K562 (cell line): Measurements from ENCODE around the gene ZNF428. TPM values are rescaled to one million over a fixed set of nuclear protein-coding genes. Genes with fewer than 3 reads are reported as not detected.

Source experiments
- CREB3L1 ChIP-seq: fragments of 450-650 bp; IDR thresholded peaks from 2 replicates; pipeline ENCODE4 v1.6.1; 2014; ENCODE audit warnings: low read depth, mild to moderate bottlenecking, moderate library complexity, borderline replicate concordance
- ETS2 ChIP-seq: IDR thresholded peaks from 2 replicates; pipeline ENCODE4 v1.6.1; 2016; ENCODE audit warnings: borderline replicate concordance, missing genetic modification characterization, mild to moderate bottlenecking, moderate library complexity, missing compliant biosample characterization; ENCODE audit not compliant: poor library complexity, severe bottlenecking
- ETV5 ChIP-seq: sonication (generic); formaldehyde crosslinking; IDR thresholded peaks from 2 replicates; pipeline ENCODE4 v1.4.0; 2020; ENCODE audit warnings: low read depth, mild to moderate bottlenecking, missing genetic modification reagents
- FOXA1 ChIP-seq: fragments of 450-650 bp; IDR thresholded peaks from 2 replicates; pipeline ENCODE4 v1.6.1; 2016; ENCODE audit warnings: mild to moderate bottlenecking, borderline replicate concordance
- GABPA ChIP-seq: fragments of 200-800 bp; sonication (Bioruptor generic); conservative IDR thresholded peaks from 2 replicates; pipeline ENCODE4 v1.6.1; 2016; ENCODE audit warnings: low read depth, missing genetic modification characterization, missing compliant biosample characterization
- KDM4B ChIP-seq, 2 experiments: fragments of 450-650 bp in 1 of 2; sonication (generic) in 1 of 2; IDR thresholded peaks; 2 replicates each; pipeline ENCODE4 v1.6.1; 2016 to 2017; ENCODE audit warnings: borderline replicate concordance in 2 of 2, antibody characterized with exemption in 1 of 2, low read depth in 1 of 2, mild to moderate bottlenecking in 1 of 2
- LARP7 ChIP-seq: fragments of 450-650 bp; IDR thresholded peaks from 2 replicates; pipeline ENCODE4 v1.6.1; 2016
- MECOM ChIP-seq: fragments of 250-450 bp; sonication (Bioruptor Pico); IDR thresholded peaks from 2 replicates; pipeline ENCODE4 v1.8.0; 2022; ENCODE audit warnings: inconsistent platforms
- MNT ChIP-seq, 2 experiments: fragments of 450-650 bp; conservative IDR thresholded peaks; 2 replicates each; pipeline ENCODE4 v1.6.1; 2017; ENCODE audit warnings: mild to moderate bottlenecking in 2 of 2, moderate library complexity in 2 of 2
- RBM22 ChIP-seq: fragments of 200-400 bp; formaldehyde crosslinking; IDR thresholded peaks from 2 replicates; pipeline ENCODE4 v1.6.1; 2018; ENCODE audit warnings: low read length, low read depth; ENCODE audit not compliant: poor library complexity, severe bottlenecking
- SRF ChIP-seq, 2 experiments: fragments of 250-450, 450-650 bp in 1 of 2; sonication (Bioruptor Pico) in 1 of 2; sonication (generic) in 1 of 2; formaldehyde crosslinking; IDR thresholded peaks; 2 replicates each; pipeline versions ENCODE4 v1.5.0 to v1.5.1; 2020 to 2022; ENCODE audit warnings: mild to moderate bottlenecking in 1 of 2, missing genetic modification reagents in 1 of 2
- STAG1 ChIP-seq: sonication (generic); formaldehyde crosslinking; IDR thresholded peaks from 2 replicates; pipeline ENCODE4 v1.5.0; 2020; ENCODE audit warnings: missing genetic modification reagents, borderline replicate concordance
- TAF1 ChIP-seq: IDR thresholded peaks from 2 replicates; pipeline ENCODE4 v1.6.1; 2011; ENCODE audit warnings: mild to moderate bottlenecking, low read length, moderate library complexity; ENCODE audit not compliant: insufficient read depth, control insufficient read depth, severe bottlenecking; ENCODE audit errors: extremely low read depth
- TAF9B ChIP-seq: fragments of 450-650 bp; IDR thresholded peaks from 2 replicates; pipeline ENCODE4 v1.6.1; 2018; ENCODE audit warnings: mild to moderate bottlenecking; ENCODE audit not compliant: partially characterized antibody
- ZBED1 ChIP-seq: IDR thresholded peaks from 2 replicates; pipeline ENCODE4 v1.6.1; 2014
- ZBTB34 ChIP-seq: fragments of 250-450 bp; sonication (Bioruptor Pico); IDR thresholded peaks from 2 replicates; pipeline ENCODE4 v1.8.0; 2021; ENCODE audit warnings: mild to moderate bottlenecking, moderate library complexity
- ZNF57 ChIP-seq: fragments of 450-650 bp; formaldehyde crosslinking; IDR thresholded peaks from 2 replicates; pipeline ENCODE4 v1.4.0; 2020; ENCODE audit warnings: mild to moderate bottlenecking, moderate library complexity
- ZNF830 ChIP-seq: fragments of 250-450 bp; sonication (Bioruptor Pico); IDR thresholded peaks from 2 replicates; pipeline ENCODE4 v1.5.0; 2021; ENCODE audit warnings: mild to moderate bottlenecking
- polyA plus RNA-seq, 8 experiments: library from polyadenylated mRNA; depleted of rRNA in 4 of 8; stranded (reverse) in 5 of 8; unstranded in 3 of 8; fragments of >200 nt; fragmentation: Nextera tagmentation in 2 of 8; fragmentation: Illumina TruSeq in 1 of 8; extraction: Ambion mirVana in 2 of 8; extraction: Trizol in 1 of 8; gene quantifications; 2 replicates each; pipeline versions ENCODE4 v1.2.1 to v1.2.3, GENCODE V29; 2011 to 2014; ENCODE audit warnings: inconsistent platforms in 1 of 8, missing spikeins in 1 of 8
- total RNA-seq, 7 experiments: library from RNA; depleted of rRNA in 6 of 7; stranded (reverse); fragments of >200 nt in 6 of 7; fragmentation: Illumina TruSeq in 2 of 7; extraction: Trizol in 2 of 7; gene quantifications; 2 replicates each; pipeline versions ENCODE4 v1.2.1 to v1.2.3, GENCODE V29; 2011 to 2021; ENCODE audit warnings: low replicate concordance in 1 of 7
- TF ChIP-seq, protein P1 (sequence below): fragments of 450-650 bp; formaldehyde crosslinking; IDR thresholded peaks from 2 replicates; pipeline ENCODE4 v1.4.0; 2020; ENCODE audit warnings: mild to moderate bottlenecking, moderate library complexity
- TF ChIP-seq, protein P2 (sequence below): fragments of 250-450 bp; sonication (Bioruptor Pico); IDR thresholded peaks from 2 replicates; pipeline ENCODE4 v1.5.0; 2020; ENCODE audit warnings: mild to moderate bottlenecking

The ZNF428 gene
- total and polyA plus RNA-seq, 9 of the 15 experiments (the other 6 are each of a cell fraction or from before 2014, with no cell fraction given), result 0.15 to 85.7 (median 15.9) TPM

DNA sequence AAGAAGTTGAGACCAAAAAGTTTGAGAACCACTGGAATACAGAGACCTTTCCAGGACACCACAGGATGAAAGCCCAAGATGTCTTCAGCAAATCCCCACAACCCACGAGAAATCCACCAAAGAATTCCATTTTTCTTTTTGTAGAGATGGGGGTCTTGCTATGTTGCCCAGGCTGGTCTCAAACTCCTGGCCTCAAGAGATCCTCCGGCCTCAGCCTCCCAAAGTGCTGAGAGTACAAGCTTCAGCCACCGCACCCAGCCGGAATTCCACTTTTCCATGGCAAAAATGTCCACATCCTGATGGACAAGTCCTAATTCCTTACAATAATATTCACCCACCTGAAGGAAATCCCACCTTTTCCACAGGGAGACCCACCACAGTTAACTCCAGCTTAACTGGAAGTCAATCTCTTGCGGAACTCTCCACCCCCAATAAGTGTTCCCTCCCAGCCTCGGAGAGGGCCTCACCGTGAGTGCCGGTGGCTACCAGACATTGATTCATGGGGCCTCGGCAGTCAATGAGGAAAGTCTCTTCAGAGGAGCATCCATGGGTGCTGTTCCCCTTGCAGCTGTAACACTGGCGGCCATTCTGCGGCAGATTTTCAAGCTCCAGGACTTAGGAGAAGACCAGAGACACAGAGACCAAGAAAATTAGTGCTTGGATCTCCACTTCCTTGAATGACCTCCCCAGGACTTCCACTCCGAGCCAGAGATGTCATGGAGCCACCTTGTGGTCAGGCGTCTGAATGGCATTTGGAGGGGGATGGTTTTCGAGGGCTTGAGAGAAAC, 32.5 kb upstream of the ZNF428 start (continued):
- TF ChIP-seq ETS2 (no peak), ZBED1 (no peak), STAG1 (peak; percentile 36; the same call in 1 of the 2 replicates), LARP7 (no peak), MNT (conservative IDR thresholded peaks at IDR 0.05) (no peak), SRF (CRISPR knock-in tag; IDR thresholded peaks at IDR 0.05) (no peak), ZBTB34 (CRISPR knock-in tag) (no peak), TAF1 (no peak), FOXA1 (no peak), KDM4B (IDR thresholded peaks at IDR 0.05; ENCODE audit: borderline replicate concordance in 2 of 2, low read depth in 1 of 2) (no peak), ZNF57 (CRISPR knock-in tag) (no peak), CREB3L1 (no peak), TAF9B (no peak), ETV5 (CRISPR knock-in tag) (no peak), ZNF830 (CRISPR knock-in tag) (no peak), RBM22 (no peak), GABPA (tag) (no peak), MECOM (CRISPR knock-in tag) (no peak)
- TF ChIP-seq, protein P1, sequence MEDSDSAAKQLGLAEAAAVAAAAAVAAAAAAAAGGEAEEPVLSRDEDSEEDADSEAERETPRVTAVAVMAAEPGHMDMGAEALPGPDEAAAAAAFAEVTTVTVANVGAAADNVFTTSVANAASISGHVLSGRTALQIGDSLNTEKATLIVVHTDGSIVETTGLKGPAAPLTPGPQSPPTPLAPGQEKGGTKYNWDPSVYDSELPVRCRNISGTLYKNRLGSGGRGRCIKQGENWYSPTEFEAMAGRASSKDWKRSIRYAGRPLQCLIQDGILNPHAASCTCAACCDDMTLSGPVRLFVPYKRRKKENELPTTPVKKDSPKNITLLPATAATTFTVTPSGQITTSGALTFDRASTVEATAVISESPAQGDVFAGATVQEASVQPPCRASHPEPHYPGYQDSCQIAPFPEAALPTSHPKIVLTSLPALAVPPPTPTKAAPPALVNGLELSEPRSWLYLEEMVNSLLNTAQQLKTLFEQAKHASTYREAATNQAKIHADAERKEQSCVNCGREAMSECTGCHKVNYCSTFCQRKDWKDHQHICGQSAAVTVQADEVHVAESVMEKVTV, result peak; percentile 68
- TF ChIP-seq, protein P2, sequence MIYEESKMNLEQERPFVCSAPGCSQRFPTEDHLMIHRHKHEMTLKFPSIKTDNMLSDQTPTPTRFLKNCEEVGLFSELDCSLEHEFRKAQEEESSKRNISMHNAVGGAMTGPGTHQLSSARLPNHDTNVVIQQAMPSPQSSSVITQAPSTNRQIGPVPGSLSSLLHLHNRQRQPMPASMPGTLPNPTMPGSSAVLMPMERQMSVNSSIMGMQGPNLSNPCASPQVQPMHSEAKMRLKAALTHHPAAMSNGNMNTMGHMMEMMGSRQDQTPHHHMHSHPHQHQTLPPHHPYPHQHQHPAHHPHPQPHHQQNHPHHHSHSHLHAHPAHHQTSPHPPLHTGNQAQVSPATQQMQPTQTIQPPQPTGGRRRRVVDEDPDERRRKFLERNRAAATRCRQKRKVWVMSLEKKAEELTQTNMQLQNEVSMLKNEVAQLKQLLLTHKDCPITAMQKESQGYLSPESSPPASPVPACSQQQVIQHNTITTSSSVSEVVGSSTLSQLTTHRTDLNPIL, result no peak
